Heart left ventricle (tissue), 16 donors: ENCODE data around the gene CIP2A. TPM values are rescaled to one million over a fixed set of nuclear protein-coding genes. Genes with fewer than 3 reads are reported as not detected.

Experiments used
- ATAC-seq, 4 donors: fragments of 200-7000 bp; cut with Tn5 transposase; one replicate each; pipeline ENCODE4 v1.9.1; 2020 to 2022; ENCODE audit warnings: moderate library complexity in 4 of 4, mild to moderate bottlenecking in 3 of 4, moderate number of reproducible peaks in 1 of 4
- DNase-seq, 5 donors: peaks; one replicate each; pipeline ENCODE4 v3.0.0-alpha.2; 2020
- H3K27ac ChIP-seq, 12 donors: fragments of 200-600 bp; sonication (generic) in 4 of 12; one replicate each; pipeline versions ENCODE4 v1.5.0 to v1.8.0; 2016 to 2022; ENCODE audit warnings: mild to moderate bottlenecking in 2 of 12
- H3K27me3 ChIP-seq, 9 donors: fragments of 200-600 bp; sonication (generic) in 2 of 9; one replicate each; pipeline versions ENCODE4 v1.5.1 to v1.8.0; 2016 to 2022; ENCODE audit warnings: mild to moderate bottlenecking in 3 of 9
- H3K36me3 ChIP-seq, 9 donors: fragments of 200-600 bp; sonication (generic) in 2 of 9; one replicate each; pipeline versions ENCODE4 v1.5.0 to v1.8.0; 2018 to 2022; ENCODE audit warnings: mild to moderate bottlenecking in 2 of 9
- H3K4me1 ChIP-seq, 12 donors: fragments of 200-600 bp; sonication (generic) in 4 of 12; one replicate each; pipeline versions ENCODE4 v1.5.0 to v1.8.0; 2016 to 2022; ENCODE audit warnings: mild to moderate bottlenecking in 3 of 12
- H3K4me3 ChIP-seq, 12 donors: fragments of 200-600 bp; sonication (generic) in 4 of 12; one replicate each; pipeline versions ENCODE4 v1.5.0 to v1.8.0; 2017 to 2022; ENCODE audit warnings: mild to moderate bottlenecking in 9 of 12, moderate library complexity in 4 of 12
- H3K9me3 ChIP-seq, 12 donors: fragments of 200-600 bp; sonication (generic) in 4 of 12; one replicate each; pipeline versions ENCODE4 v1.5.0 to v1.8.0; 2016 to 2022; ENCODE audit warnings: mild to moderate bottlenecking in 1 of 12
- POLR2A ChIP-seq, 2 donors: fragments of 450-650 bp; IDR thresholded peaks; one replicate each; pipeline ENCODE4 v1.6.1; 2017; ENCODE audit warnings: antibody characterized with exemption in 2 of 2, mild to moderate bottlenecking in 2 of 2, moderate library complexity in 2 of 2
- WGBS, 4 donors: extraction: QIAGEN DNeasy Blood & Tissue Kit in 2 of 4; methylation state at CpG; one replicate each; pipeline versions ENCODE4 v1.1.5 to v1.1.7; 2013 to 2018; 5-methylcytosine and 5-hydroxymethylcytosine counted together
- intact Hi-C, 10 donors: fragments of 100-400 bp; cut with DNase I; formaldehyde crosslinking; loops; one replicate each; pipeline versions ENCODE4 v1.11.1 to v1.14.2; 2022
- polyA plus RNA-seq, 2 donors: library from polyadenylated mRNA; stranded (reverse); fragments of 200-250 nt; gene quantifications; one replicate each; pipeline ENCODE4 v1.2.3, GENCODE V29; 2013
- total RNA-seq, 9 donors: library from RNA; depleted of rRNA in 2 of 9; stranded (reverse); fragments of >200 nt in 2 of 9; fragmentation: NEBNext Ultra II Directional in 3 of 9; extraction: Animal tissue kit (Norgen Biotek cat#: 25700) in 3 of 9; gene quantifications; one replicate each; pipeline versions ENCODE4 v1.1.0 to v1.2.4, GENCODE V29; 2016 to 2023
- TF ChIP-seq, protein P1 (sequence below), 12 donors: fragments of 200-600 bp; sonication (generic) in 4 of 12; IDR thresholded peaks; one replicate each; pipeline versions ENCODE4 v1.5.0 to v1.8.0; 2018 to 2022; ENCODE audit warnings: antibody characterized with exemption in 12 of 12, mild to moderate bottlenecking in 5 of 12
- donor health status: ischemic (EF 13 %, LVEDD 7.1; RV severe dilation, severe dysfunction).
- donor health status: healthy with polysubstance abuse.
- donor health status: DM: no; HTN: yes; CAD: no.
- donor health status: DM: no; HTN: no; CAD: no.
- donor health status: ischemic (EF 25% LVEDD 6.9; RV normal size, moderate dysfunction).
- donor health status: ischemic (EF 25% LVEDD 5.7; RV mildly dilated, moderate dysfunction).
- donor health status: healthy.
- donor health status: DM: yes; HTN: yes; CAD: no.
- donor health status: ischemic (EF 35%, LVEDD 5.7; RV mildly dilated, moderate dysfunction).
- donor health status: nonischemic (EF 11% LVEDD 7.7; RV severe dilation, severe dysfunction).
- donor health status: DM: yes; HTN: yes; CAD: no.
- donor health status: PGD.
- donor health status: ischemic (EF 29% LVEDD 5.4; RV normal size, mild dysfunction).
- donor health status: nonischemic (EF 23%, LVEDD 6.1; RV moderate dilation, normal function).

The CIP2A gene
- total and polyA plus RNA-seq, 11 donors = 0.19 to 4.7 (median 1.2) TPM

DNA sequence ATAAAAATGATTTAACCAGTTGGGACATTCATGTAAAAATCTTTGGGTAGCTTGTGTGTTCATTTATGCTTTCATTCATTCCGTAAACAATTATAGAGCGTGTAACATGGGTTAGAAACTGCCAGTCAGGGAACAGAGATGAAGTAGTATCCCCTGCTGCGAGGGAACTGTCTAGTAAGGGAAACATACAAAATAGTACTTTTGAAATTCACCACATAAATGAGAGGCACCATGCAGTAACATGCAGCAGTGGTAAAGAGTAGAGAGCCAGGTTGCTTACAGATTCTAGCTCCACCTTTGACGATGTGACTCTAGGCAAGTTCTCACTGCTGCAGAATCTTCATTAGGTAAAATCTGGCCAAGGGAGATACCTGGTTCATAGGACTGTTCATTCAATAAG lies 1.2 kb upstream of the CIP2A start:
- DNase-seq (no peak), ATAC-seq (no peak)
- H3K27me3 ChIP-seq = no peaks in the 10 kb centered on the region
- intact Hi-C loops = no loop called here
- TF ChIP-seq, protein P1, sequence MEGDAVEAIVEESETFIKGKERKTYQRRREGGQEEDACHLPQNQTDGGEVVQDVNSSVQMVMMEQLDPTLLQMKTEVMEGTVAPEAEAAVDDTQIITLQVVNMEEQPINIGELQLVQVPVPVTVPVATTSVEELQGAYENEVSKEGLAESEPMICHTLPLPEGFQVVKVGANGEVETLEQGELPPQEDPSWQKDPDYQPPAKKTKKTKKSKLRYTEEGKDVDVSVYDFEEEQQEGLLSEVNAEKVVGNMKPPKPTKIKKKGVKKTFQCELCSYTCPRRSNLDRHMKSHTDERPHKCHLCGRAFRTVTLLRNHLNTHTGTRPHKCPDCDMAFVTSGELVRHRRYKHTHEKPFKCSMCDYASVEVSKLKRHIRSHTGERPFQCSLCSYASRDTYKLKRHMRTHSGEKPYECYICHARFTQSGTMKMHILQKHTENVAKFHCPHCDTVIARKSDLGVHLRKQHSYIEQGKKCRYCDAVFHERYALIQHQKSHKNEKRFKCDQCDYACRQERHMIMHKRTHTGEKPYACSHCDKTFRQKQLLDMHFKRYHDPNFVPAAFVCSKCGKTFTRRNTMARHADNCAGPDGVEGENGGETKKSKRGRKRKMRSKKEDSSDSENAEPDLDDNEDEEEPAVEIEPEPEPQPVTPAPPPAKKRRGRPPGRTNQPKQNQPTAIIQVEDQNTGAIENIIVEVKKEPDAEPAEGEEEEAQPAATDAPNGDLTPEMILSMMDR (IDR thresholded peaks at IDR 0.05) = no peak
- TF ChIP-seq POLR2A (IDR thresholded peaks at IDR 0.05) = no peak
- peaks cover 0 to 30% (median 10%) of the 10 kb centered on the region in 12 donors for H3K4me1 ChIP-seq
- peak overlapping the region in 11 of 12 donors; percentile 62 to 83 (median 75) for H3K4me3 ChIP-seq
- WGBS, 4 donors = 25 to 33% (median 31%) methylated on average over 4 of the region's 4 CpGs
- no peaks in the 10 kb centered on the region for H3K36me3 ChIP-seq
- H3K9me3 ChIP-seq = no peaks in the 10 kb centered on the region
- H3K27ac ChIP-seq = peak overlapping the region in 5 of 12 donors; percentile 86 to 95 (median 89)

DNA sequence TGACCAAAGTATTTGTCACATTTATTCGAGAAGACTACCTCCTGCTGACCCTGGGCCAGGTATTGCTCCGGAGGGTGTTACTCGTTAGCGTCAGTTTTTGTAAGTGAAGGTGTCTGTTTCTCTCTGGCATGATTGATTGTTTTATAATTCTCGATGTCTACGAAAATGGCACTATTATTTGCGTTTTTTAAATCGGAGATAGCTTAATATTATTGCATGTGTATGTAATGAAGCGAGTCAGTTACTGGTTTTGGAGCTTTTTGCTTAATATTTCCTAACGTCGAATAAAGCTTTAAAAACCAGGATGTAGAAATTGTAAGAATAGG lies 723 bp upstream of the CIP2A start:
- no peaks in the 10 kb centered on the region for H3K9me3 ChIP-seq
- intact Hi-C loops = loop anchor here in 2 of 10 donors (10.0 kb wide), 1 partner anchor 365 kb away; the partner anchor contains the start of gene IFT57 (in 2 of the 2)
- H3K4me3 ChIP-seq = peak overlapping the region; percentile 62 to 90 (median 76)
- DNase-seq = no peak
- H3K27ac ChIP-seq = peak overlapping the region; percentile 84 to 95 (median 90)
- H3K36me3 ChIP-seq = no peaks in the 10 kb centered on the region
- ATAC-seq = no peak
- 0 to 2% (median 1%) methylated on average over 11 of the region's 11 CpGs for WGBS, 4 donors
- peaks cover 0 to 30% (median 10%) of the 10 kb centered on the region in 12 donors for H3K4me1 ChIP-seq
- H3K27me3 ChIP-seq = no peaks in the 10 kb centered on the region
- no peak for TF ChIP-seq POLR2A (IDR thresholded peaks at IDR 0.05)
- TF ChIP-seq, protein P1 (IDR thresholded peaks at IDR 0.05) = no peak

DNA sequence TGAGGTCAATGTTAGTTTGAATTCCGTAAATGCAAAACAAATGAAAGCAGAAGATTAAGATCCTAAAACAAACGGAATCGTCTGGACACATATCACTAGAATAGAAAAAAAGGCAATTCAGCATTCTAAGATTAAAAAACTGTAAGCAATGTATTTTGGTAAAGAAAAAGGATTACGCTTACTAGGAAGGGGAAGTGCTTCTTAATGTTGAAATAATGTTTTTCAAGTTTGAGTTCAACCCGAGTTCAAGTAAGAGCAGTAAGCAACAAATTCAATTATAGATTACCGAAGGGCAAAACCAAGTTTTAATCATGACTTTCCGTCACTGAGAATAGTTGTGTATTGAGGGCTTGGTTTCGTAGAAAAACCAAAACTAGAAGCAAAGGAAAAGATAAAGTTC lies 637 bp downstream of the CIP2A start:
- peaks cover 0 to 30% (median 10%) of the 10 kb centered on the region in 12 donors for H3K4me1 ChIP-seq
- H3K36me3 ChIP-seq = peaks cover 0 to 11% (median 0%) of the 10 kb centered on the region in 9 donors
- H3K9me3 ChIP-seq = no peaks in the 10 kb centered on the region
- DNase-seq = no peak
- TF ChIP-seq, protein P1 (IDR thresholded peaks at IDR 0.05) = no peak
- TF ChIP-seq POLR2A (IDR thresholded peaks at IDR 0.05) = no peak
- no peaks in the 10 kb centered on the region for H3K27me3 ChIP-seq
- H3K4me3 ChIP-seq = peak overlapping the region; percentile 62 to 90 (median 76)
- H3K27ac ChIP-seq = peak overlapping the region in 6 of 12 donors; percentile 84 to 95 (median 90)
- intact Hi-C loops = loop anchor here in 2 of 10 donors (10.0 kb wide), 1 partner anchor 364 kb away; the partner anchor contains the start of gene IFT57 (in 2 of the 2)
- ATAC-seq = no peak
- WGBS, 4 donors = 1 to 4% (median 2%) methylated on average over 8 of the region's 8 CpGs

DNA sequence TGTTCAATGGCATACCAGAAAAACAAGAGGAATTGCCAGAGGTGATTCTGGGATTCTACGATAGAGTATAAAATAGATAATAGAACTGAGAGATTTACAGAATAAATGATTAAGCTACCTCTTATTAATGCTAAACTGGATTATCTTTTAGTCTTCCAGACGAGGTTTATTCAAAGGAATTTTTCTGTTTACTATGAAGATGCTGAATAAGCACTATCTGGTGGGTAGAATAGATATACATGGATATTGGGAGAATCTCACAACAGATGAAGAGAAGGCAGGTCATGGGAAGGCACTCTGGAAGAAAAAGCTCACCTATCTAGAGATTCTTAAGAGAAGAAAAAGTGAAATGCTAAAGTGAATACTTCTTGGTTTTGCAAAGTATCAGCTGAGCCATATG lies 11.2 kb downstream of the CIP2A start:
- H3K36me3 ChIP-seq = peaks cover 0 to 14% (median 2%) of the 10 kb centered on the region in 9 donors
- intact Hi-C loops = no loop called here
- no peaks in the 10 kb centered on the region for H3K4me1 ChIP-seq
- no peaks in the 10 kb centered on the region for H3K27me3 ChIP-seq
- ATAC-seq = no peak
- no peak for DNase-seq
- WGBS, 4 donors = 92 to 96% (median 95%) methylated on average over 2 of the region's 2 CpGs
- H3K9me3 ChIP-seq = peaks cover 0 to 4% (median 0%) of the 10 kb centered on the region in 12 donors
- no peak overlapping the region for H3K27ac ChIP-seq
- H3K4me3 ChIP-seq = no peak overlapping the region
- TF ChIP-seq, protein P1 (IDR thresholded peaks at IDR 0.05) = no peak
- no peak for TF ChIP-seq POLR2A (IDR thresholded peaks at IDR 0.05)
